Kidney (tissue), 14 donors: ENCODE measurements around the gene PIGS. TPM values are rescaled to one million over a fixed set of nuclear protein-coding genes. Genes with fewer than 3 reads are reported as not detected.

Experiments used
- DNase-seq, 5 donors: peaks; one replicate each; pipeline ENCODE4 v3.0.0-alpha.2; 2013 to 2020
- FAIRE-seq: peaks from 2 replicates; lab custom pipeline; 2012; peaks lifted over from hg19 to GRCh38; lab: Jason Lieb, UNC
- H3K27ac ChIP-seq, 2 donors: one replicate each; pipeline ENCODE4 v1.7.0; 2013; ENCODE audit warnings: low read depth in 2 of 2, low read length in 2 of 2, inconsistent platforms in 1 of 2
- H3K27me3 ChIP-seq: one replicate; pipeline ENCODE4 v1.7.1; 2013; ENCODE audit warnings: low read length, inconsistent platforms; ENCODE audit not compliant: control insufficient read depth, insufficient read depth
- H3K36me3 ChIP-seq, 3 donors: one replicate each; pipeline versions ENCODE4 v1.7.0 to v1.7.1; 2013; ENCODE audit warnings: low read length in 3 of 3, control low read depth in 1 of 3, inconsistent platforms in 1 of 3; ENCODE audit not compliant: insufficient read depth in 3 of 3, control insufficient read depth in 2 of 3
- H3K4me1 ChIP-seq, 3 donors: one replicate each; pipeline versions ENCODE4 v1.7.0 to v1.7.1; 2013; ENCODE audit warnings: low read length in 3 of 3, inconsistent platforms in 1 of 3, low read depth in 1 of 3; ENCODE audit not compliant: control insufficient read depth in 2 of 3, insufficient read depth in 2 of 3
- H3K4me3 ChIP-seq, 3 donors: one replicate each; pipeline versions ENCODE4 v1.7.0 to v1.8.1; 2013; ENCODE audit warnings: low read length in 3 of 3, control low read depth in 1 of 3, inconsistent platforms in 1 of 3
- H3K9ac ChIP-seq, 3 donors: one replicate each; pipeline versions ENCODE4 v1.7.0 to v1.7.1; 2013; ENCODE audit warnings: low read length in 3 of 3, control low read depth in 1 of 3, inconsistent platforms in 1 of 3
- H3K9me3 ChIP-seq, 3 donors: one replicate each; pipeline versions ENCODE4 v1.7.0 to v1.7.1; 2013; ENCODE audit warnings: low read length in 3 of 3, control low read depth in 1 of 3, inconsistent platforms in 1 of 3; ENCODE audit not compliant: control insufficient read depth in 2 of 3, insufficient read depth in 1 of 3
- CTCF ChIP-seq: IDR thresholded peaks from 3 replicates; pipeline ENCODE4 v1.5.1; 2012; ENCODE audit warnings: mild to moderate bottlenecking, moderate library complexity, borderline replicate concordance; ENCODE audit not compliant: insufficient read depth; ENCODE audit errors: extremely low read depth
- intact Hi-C: fragments of 100-400 bp; cut with DNase I; formaldehyde crosslinking; loops from one replicate; pipeline ENCODE4 v1.11.1; 2022
- polyA plus RNA-seq: library from polyadenylated mRNA; stranded (reverse); fragments of 350-450 nt; fragmentation: Illumina TruSeq; extraction: RNeasy Lipid Tissue Mini Kit (QIAGEN cat#74804); gene quantifications from one replicate; pipeline ENCODE4 v1.2.3, GENCODE V29; 2014; ENCODE audit warnings: low read depth, low replicate concordance; ENCODE audit not compliant: insufficient read depth
- total RNA-seq: library from RNA; stranded (reverse); fragmentation: NEBNext Ultra II Directional; extraction: Animal tissue kit (Norgen Biotek cat#: 25700); gene quantifications from one replicate; pipeline ENCODE4 v1.2.1, GENCODE V29; 2021
- donor health status: control.
- donor health status: control.
- donor health status: control.
- donor health status: control.
- donor health status: control.
- donor health status: DM: yes; HTN: yes; CAD: no.
- donor health status: Normal renal cell carcinoma (clear cell type).

Gene PIGS
- total and polyA plus RNA-seq, 2 donors from 2014 or later = 60.6 to 75.0 TPM

- TF ChIP-seq CTCF = no peak
- no peaks in the 10 kb centered on the region for H3K9me3 ChIP-seq
- no peak for FAIRE-seq
- H3K4me3 ChIP-seq = no peak overlapping the region
- no peak overlapping the region for H3K9ac ChIP-seq
- no peak overlapping the region for H3K27ac ChIP-seq
- no peak for DNase-seq
- intact Hi-C loops = no loop called here
- H3K4me1 ChIP-seq = peaks cover 0 to 6% (median 3%) of the 10 kb centered on the region in 3 donors
- no peaks in the 10 kb centered on the region for H3K27me3 ChIP-seq
- H3K36me3 ChIP-seq = no peaks in the 10 kb centered on the region
Measured at GRCh38 chr17:28520687-28521086, 50.6 kb downstream of the PIGS start.

GRCh38 chr17:28519236-28519635 is 52.1 kb downstream of the PIGS start:
- no peaks in the 10 kb centered on the region for H3K9me3 ChIP-seq
- no peak for DNase-seq
- no peak for FAIRE-seq
- H3K27ac ChIP-seq = no peak overlapping the region
- no peaks in the 10 kb centered on the region for H3K27me3 ChIP-seq
- H3K4me3 ChIP-seq = no peak overlapping the region
- no peak overlapping the region for H3K9ac ChIP-seq
- no peak for TF ChIP-seq CTCF
- no peaks in the 10 kb centered on the region for H3K4me1 ChIP-seq
- intact Hi-C loops = no loop called here
- no peaks in the 10 kb centered on the region for H3K36me3 ChIP-seq

DNA sequence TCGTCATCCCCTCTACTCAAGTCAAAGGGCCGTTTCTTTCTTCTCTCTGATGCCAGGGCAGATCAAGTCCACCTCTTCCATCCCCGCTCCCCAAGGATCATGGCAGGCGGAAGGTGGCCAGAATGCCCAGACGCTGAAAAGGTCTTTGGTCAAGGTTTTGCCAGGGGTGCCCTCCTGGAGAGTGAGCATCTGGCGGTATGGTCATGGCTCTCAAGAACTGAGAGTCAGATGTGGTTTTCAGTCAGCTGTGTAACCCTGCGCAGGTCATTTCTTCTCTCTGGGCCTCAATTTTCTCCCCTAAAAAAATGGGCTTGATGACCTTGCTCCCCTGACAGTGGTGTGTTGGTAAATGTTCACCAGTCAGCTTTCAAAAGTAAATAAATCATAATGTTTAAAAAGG is 52.7 kb downstream of the PIGS start:
- no peaks in the 10 kb centered on the region for H3K36me3 ChIP-seq
- no peak overlapping the region for H3K4me3 ChIP-seq
- no peak overlapping the region for H3K9ac ChIP-seq
- H3K27ac ChIP-seq = no peak overlapping the region
- TF ChIP-seq CTCF = no peak
- H3K4me1 ChIP-seq = no peaks in the 10 kb centered on the region
- intact Hi-C loops = no loop called here
- no peak for DNase-seq
- no peaks in the 10 kb centered on the region for H3K9me3 ChIP-seq
- H3K27me3 ChIP-seq = no peaks in the 10 kb centered on the region
- no peak for FAIRE-seq

DNA sequence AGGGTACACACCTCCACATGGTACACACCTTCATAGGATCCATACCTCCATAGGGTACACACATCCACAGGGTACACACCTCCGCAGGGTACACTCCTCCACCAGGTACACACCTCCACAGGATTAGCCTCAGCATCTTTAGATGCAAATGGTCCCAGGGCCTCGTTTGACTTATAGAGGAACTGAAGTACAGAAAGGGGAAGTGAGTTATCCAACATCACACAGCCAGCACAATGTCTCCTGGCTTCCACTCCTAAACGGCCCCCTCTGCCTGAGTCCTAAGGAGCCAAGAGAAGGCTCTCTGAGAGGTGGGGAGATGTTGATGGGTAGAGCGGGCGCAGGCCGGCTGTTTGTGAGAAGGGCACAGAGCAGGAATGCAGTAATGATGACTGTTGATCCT is 53.2 kb downstream of the PIGS start:
- Histone ChIP-seq H3K9me3 (no peaks in the 10 kb centered on the region), H3K4me3 (no peak overlapping the region), H3K9ac (no peak overlapping the region), H3K27ac (no peak overlapping the region), H3K4me1 (no peaks in the 10 kb centered on the region), H3K36me3 (no peaks in the 10 kb centered on the region), H3K27me3 (no peaks in the 10 kb centered on the region)
- intact Hi-C loops = no loop called here
- no peak for TF ChIP-seq CTCF
- FAIRE-seq (no peak), DNase-seq (no peak)
